CD4-positive, alpha-beta T cell treated with Interleukin-21 for 1 hour (primary cell): Measurements from ENCODE around the gene DENND5B.
"Not testable (repeated sequence)": the region's sequence is repeated elsewhere in the genome, so short reads cannot be mapped to it uniquely, and the experiment has no call there.

Source experiments
- DNase-seq: peaks from one replicate; pipeline ENCODE4 v3.0.0-alpha.2; 2020

DENND5B gene

DNA sequence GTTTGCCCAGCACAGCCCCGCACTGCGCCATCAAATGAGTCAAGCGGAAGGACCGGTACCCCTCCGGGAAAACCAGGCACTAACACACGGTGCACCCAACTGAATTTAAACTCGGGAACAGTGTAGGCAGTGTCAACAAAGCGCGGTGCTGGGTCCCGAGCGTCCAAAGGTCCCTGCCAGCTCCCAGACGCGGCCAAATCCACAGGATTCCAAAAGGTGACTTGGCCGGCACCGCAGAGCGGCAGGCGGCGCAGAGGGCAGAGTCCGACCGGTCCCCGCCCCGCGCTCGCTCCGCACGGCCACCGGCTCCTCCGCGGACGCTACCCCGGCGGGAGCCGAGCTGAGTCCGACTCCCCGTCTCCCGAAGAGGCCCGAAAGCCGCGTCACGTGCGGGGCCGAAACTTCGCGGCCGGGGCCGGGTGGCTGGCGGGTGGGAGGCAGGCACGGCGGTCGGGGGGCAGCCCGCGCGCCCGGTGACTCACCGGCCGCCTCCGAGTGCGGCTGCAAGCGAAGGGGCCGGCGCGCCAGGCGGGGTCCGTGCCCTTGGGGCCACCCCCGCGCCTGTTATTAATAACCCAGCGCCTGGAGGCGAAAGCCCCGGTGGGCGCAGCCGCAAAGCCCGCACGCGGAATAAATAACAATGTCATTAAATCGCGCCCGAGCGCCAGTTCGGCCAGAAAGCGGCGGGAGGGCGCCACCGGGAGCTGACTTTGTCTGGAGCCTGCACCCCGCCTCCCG is 863 bp downstream of the DENND5B start:
- no peak for DNase-seq

- no peak for DNase-seq
Observed at GRCh38 chr12:31589598-31589903, 1.4 kb downstream of the DENND5B start.

DNA sequence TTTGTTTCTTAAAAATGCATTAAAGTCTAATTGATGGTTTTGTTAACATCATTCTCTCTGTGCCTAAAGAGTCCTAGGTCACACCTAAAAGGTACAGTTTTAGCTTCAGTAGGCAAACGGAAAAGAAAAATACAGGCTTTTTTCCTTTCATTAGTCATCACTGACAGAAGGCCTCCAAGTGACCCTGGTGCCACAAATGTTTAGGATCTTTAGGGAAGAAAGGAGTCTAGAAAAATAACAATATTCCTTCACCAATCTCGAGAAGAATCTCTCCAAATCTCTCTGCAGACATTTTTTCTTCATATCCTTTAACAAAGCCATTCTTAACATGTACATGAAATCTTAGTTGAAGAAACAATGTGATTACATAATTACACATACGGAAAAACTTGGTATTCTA is 2.0 kb downstream of the DENND5B start:
- no peak for DNase-seq

- no peak for DNase-seq
Observed at GRCh38 chr12:31586728-31587127, 4.2 kb downstream of the DENND5B start.

GRCh38 chr12:31585895-31586294 is 5.0 kb downstream of the DENND5B start:
- DNase-seq: no peak

GRCh38 chr12:31585271-31585670 is 5.7 kb downstream of the DENND5B start:
- no peak for DNase-seq

GRCh38 chr12:31584782-31585181 is 6.2 kb downstream of the DENND5B start:
- DNase-seq: no peak

- DNase-seq: no peak
Observed at GRCh38 chr12:31583878-31584277, 7.1 kb downstream of the DENND5B start.

DNA sequence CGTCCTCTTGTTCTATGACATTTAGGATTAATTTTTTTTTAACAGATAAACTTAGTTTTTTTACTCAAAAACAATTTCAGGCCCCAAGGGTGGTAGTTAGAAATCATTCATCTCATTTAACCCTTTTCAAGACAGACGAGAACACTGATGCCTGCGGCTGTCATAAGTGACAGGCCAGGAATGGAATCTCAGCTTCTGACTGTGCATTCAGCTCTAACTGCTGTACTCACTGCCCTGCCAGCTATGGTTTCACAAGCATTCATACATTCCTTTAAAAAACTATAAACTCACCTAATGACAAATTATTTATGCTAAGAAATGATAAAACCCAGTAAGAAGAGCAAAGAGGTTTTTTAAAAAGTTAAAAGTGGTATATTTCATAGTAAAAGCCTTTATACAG is 8.8 kb downstream of the DENND5B start:
- DNase-seq: no peak

GRCh38 chr12:31578632-31579031 is 12.3 kb downstream of the DENND5B start:
- no peak for DNase-seq

GRCh38 chr12:31574803-31575575 is 15.9 kb downstream of the DENND5B start:
- DNase-seq: no peak

GRCh38 chr12:31574367-31574766 is 16.6 kb downstream of the DENND5B start:
- DNase-seq: not testable (repeated sequence)

- no peak for DNase-seq
Observed at GRCh38 chr12:31572900-31573600, 17.9 kb downstream of the DENND5B start.

GRCh38 chr12:31570880-31571279 is 20.1 kb downstream of the DENND5B start:
- no peak for DNase-seq

DNA sequence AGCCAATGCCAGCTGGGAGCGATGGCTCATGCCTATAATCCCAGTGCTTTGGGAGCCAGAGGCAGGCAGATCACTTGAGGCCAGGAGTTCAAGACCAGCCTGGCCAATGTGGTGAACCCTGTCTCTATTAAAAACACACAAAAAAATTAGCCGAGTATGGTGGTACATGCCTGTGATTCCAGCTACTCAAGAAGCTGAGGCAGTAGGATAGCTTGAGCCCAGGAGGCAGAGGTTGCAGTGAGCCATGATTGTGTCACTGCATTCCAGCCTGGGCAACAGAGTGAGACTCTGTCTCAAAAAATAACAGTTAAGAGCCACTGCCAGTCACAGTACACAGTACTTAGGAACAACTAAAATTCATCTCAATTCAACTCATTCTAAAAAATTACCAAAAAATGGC is 21.4 kb downstream of the DENND5B start:
- not testable (repeated sequence) for DNase-seq

GRCh38 chr12:31568498-31568897 is 22.4 kb downstream of the DENND5B start:
- no peak for DNase-seq

- DNase-seq: no peak
Observed at GRCh38 chr12:31567029-31567428, 23.9 kb downstream of the DENND5B start.

DNA sequence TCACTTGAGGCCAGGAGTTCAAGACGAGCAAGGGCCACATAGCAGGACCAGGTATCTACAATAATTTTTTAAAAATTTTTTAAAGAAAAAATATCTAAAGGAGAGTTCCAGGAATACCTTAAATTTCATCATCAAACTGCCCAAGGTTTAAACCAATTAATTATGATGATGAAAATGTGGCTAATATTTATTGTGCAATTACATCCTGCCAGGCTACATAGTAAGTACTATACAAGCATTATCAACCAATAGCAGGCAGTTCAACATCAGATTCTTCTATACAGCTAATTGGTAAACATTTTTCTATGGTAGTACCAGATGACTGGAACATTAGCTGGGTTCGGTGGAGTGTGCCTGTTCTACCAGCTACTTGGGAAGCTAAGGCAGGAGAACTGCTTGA is 24.4 kb downstream of the DENND5B start:
- no peak for DNase-seq

DNA sequence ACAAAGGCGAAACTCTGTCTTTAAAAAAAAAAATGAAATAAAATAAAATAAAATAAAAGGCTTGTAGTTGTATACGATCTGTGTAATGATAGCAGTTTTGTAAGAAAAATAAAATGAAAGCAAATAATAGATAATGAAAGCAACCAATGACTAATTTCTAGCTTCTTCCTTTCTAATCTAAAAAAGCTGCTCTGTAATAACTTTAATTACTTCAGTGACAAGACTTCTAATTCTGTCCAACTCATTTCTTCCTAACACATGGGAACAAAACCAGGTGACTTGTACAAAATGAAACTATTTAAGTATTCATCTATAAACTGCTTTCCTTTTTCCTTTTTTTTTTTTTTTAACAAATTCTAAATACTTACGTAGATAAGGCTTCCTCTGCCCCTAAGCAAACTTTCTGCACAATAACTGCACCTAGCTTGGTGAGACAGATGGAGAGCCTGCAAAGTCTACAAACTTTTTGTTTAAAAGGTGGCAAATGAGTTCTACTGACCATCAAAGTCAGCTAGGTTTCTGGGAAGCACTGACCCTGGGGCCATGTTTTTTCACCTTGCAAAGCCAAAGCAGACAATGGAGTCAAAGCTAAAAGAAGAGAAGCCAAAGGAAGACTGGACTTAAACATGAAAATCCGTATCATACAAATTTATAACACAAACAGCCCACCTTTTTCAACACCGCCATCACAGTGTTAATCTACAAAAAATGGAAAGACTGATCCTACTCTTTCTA is 28.2 kb downstream of the DENND5B start:
- no peak for DNase-seq

DNA sequence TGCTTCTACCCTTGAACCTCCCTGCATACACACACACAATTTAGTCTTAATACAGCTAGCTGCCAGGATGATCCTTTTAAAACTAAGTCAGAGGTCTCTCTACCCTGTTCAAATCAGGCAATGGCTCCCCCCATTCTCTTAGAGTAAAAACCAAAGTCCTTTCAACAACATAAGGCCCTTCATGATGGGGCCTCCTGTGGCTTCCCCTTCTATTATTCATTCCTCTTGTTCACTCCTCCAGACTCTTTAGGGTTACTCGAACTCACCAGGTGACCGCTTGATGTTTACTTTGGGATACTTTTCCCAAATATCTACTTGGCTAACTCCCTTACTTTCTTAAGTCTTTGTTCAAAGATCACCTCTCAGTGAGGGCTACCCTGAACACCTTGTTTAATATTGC is 30.4 kb downstream of the DENND5B start:
- DNase-seq: no peak

DNA sequence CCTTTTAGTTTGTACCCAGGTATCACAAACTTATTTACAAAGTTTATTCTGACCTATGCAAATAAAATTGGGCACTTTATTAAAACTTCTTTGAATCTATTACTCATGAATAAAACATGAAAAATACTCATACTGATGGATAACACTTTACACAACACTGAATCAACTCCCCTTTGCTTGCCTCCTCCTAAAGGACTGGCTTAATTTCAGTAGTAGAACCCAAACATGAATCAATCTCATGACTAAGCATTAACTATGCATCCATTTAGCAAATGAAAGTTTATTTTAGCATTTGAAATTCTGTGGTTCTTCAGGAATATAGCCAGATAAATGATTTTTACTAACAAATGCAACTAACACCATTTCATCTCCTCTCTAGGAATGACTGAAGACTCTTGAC is 32.4 kb downstream of the DENND5B start:
- no peak for DNase-seq

DNA sequence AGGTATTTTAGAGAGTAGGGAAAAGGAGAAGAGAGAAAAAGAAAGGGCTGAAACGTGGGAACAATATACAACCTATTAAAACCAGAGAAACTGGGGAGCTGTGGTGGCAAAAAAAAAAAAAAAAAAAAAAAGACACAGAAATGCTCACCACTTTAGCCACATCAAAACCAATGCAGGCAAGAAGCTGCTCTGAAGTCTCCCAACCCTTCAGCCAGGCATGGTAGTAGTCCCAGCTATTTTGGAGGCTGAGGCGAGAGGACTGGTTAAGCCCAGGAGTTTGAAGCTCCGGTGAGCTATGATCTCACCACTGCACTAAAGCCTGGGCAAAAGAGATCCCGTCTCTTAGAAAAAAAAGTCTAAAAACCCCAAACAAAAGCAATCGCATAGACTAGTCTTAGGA is 33.2 kb downstream of the DENND5B start:
- DNase-seq: no peak

- not testable (repeated sequence) for DNase-seq
Observed at GRCh38 chr12:31555466-31555865, 35.5 kb downstream of the DENND5B start.
